ENCODE measurements around the gene ATAD3B. TPM values are rescaled to one million over a fixed set of nuclear protein-coding genes. Genes with fewer than 3 reads are reported as not detected.

Gene ATAD3B
- total and polyA plus RNA-seq, 2 of the 13 experiments (the other 11 are each of a cell fraction or from before 2014, with no cell fraction given): 9.6 to 31.1 TPM

DNA sequence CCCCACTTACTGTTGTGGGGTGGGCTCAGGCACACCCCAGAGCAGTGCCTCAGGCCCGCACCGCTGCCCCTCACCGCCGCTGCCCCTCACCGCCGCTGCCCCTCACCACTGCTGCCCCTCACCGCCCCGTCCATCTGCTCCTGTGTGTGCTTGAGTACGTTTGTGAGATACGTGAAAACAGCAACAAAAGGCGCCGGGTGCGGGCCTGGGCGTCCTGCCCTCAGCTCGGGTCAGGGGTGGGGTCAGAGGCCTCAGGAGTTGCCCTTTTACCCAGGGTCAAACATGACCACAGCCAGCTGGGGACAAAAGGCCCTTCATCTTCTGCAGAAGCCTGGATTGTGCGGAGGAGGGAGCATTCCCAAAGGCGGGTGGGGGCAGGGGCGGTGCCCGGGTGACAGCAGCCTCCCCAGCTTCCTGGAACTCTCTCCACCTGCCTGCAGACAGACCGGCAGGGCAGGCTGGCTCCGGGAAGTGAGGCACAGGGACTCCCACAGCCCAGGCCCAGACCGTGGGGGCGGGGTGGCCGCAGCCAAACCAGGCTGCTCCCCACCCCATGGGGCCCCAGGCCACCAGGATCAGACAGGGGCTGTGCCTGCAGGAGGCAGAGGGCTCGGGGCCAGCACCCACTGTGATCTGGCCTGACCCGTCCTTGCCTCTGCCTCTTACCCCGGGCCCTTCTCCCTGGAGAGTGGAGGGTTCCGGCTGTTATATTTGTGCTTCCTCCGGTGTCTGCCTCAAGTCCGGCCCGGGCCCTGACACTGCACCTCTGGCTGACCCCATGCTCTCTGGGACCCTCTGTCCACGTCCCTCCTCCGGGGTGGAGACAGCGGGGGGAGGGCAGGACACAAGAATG is 38.4 kb upstream of the ATAD3B start (continued):
- TF ChIP-seq SOX5 (CRISPR knock-in tag; IDR thresholded peaks at IDR 0.05; ENCODE audit: borderline replicate concordance) (peak; percentile 92), RFX1 (IDR thresholded peaks at IDR 0.05) (no peak), ZMYM4 (CRISPR knock-in tag; IDR thresholded peaks at IDR 0.05) (peak; percentile 54; the same call in 1 of the 2 replicates), IRF2 (CRISPR knock-in tag; IDR thresholded peaks at IDR 0.05) (peak; percentile 81), ZNF558 (CRISPR knock-in tag; IDR thresholded peaks at IDR 0.05; ENCODE audit: borderline replicate concordance) (peak; percentile 82; the same call in 1 of the 2 replicates), CHD4 (IDR thresholded peaks at IDR 0.05; ENCODE audit: borderline replicate concordance, low read length) (0 out of 2 replicates have a peak, but pooled peaks have one; percentile 26), ZNF709 (CRISPR knock-in tag; IDR thresholded peaks at IDR 0.05) (peak; percentile 50; the same call in 1 of the 2 replicates), NFE2L2 (IDR thresholded peaks at IDR 0.05; ENCODE audit: low read length) (no peak), GABPA (IDR thresholded peaks at IDR 0.05; ENCODE audit: low read depth, low read length) (no peak), GABPA (CRISPR knock-in tag; IDR thresholded peaks at IDR 0.05; ENCODE audit: low read depth) (peak; percentile 73), BRCA1 (CRISPR knock-in tag; IDR thresholded peaks at IDR 0.05) (no peak), SMARCC2 (IDR thresholded peaks at IDR 0.05) (no peak), ZNF20 (CRISPR knock-in tag; IDR thresholded peaks at IDR 0.05) (no peak), NR1H2 (CRISPR knock-in tag; IDR thresholded peaks at IDR 0.05; ENCODE audit: borderline replicate concordance, low read depth) (no peak), MAFF (IDR thresholded peaks at IDR 0.05; ENCODE audit: low read depth, low read length) (no peak), ZNF644 (CRISPR knock-in tag; IDR thresholded peaks at IDR 0.05; ENCODE audit: low read depth) (peak; percentile 14; the same call in 1 of the 2 replicates), AKAP8 (CRISPR knock-in tag; IDR thresholded peaks at IDR 0.05) (peak; percentile 96; the same call in 1 of the 2 replicates), ZNF460 (CRISPR knock-in tag; IDR thresholded peaks at IDR 0.05; ENCODE audit: borderline replicate concordance) (no peak), FOXC1 (CRISPR knock-in tag; IDR thresholded peaks at IDR 0.05; ENCODE audit: borderline replicate concordance) (no peak), EP300 (IDR thresholded peaks at IDR 0.05; ENCODE audit: low read depth in 2 of 2, low read length in 2 of 2) (peak; percentile 71 to 85; a peak in 3 of 4 replicates), EP300 (CRISPR knock-in tag; IDR thresholded peaks at IDR 0.05; ENCODE audit: borderline replicate concordance) (peak; percentile 90)
- TF ChIP-seq, protein P1, sequence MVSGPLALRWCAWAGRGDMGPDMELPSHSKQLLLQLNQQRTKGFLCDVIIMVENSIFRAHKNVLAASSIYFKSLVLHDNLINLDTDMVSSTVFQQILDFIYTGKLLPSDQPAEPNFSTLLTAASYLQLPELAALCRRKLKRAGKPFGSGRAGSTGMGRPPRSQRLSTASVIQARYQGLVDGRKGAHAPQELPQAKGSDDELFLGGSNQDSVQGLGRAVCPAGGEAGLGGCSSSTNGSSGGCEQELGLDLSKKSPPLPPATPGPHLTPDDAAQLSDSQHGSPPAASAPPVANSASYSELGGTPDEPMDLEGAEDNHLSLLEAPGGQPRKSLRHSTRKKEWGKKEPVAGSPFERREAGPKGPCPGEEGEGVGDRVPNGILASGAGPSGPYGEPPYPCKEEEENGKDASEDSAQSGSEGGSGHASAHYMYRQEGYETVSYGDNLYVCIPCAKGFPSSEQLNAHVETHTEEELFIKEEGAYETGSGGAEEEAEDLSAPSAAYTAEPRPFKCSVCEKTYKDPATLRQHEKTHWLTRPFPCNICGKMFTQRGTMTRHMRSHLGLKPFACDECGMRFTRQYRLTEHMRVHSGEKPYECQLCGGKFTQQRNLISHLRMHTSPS (CRISPR knock-in tag; IDR thresholded peaks at IDR 0.05; ENCODE audit: low read depth): peak; percentile 70; the same call in 1 of the 2 replicates
- TF ChIP-seq, protein P2, sequence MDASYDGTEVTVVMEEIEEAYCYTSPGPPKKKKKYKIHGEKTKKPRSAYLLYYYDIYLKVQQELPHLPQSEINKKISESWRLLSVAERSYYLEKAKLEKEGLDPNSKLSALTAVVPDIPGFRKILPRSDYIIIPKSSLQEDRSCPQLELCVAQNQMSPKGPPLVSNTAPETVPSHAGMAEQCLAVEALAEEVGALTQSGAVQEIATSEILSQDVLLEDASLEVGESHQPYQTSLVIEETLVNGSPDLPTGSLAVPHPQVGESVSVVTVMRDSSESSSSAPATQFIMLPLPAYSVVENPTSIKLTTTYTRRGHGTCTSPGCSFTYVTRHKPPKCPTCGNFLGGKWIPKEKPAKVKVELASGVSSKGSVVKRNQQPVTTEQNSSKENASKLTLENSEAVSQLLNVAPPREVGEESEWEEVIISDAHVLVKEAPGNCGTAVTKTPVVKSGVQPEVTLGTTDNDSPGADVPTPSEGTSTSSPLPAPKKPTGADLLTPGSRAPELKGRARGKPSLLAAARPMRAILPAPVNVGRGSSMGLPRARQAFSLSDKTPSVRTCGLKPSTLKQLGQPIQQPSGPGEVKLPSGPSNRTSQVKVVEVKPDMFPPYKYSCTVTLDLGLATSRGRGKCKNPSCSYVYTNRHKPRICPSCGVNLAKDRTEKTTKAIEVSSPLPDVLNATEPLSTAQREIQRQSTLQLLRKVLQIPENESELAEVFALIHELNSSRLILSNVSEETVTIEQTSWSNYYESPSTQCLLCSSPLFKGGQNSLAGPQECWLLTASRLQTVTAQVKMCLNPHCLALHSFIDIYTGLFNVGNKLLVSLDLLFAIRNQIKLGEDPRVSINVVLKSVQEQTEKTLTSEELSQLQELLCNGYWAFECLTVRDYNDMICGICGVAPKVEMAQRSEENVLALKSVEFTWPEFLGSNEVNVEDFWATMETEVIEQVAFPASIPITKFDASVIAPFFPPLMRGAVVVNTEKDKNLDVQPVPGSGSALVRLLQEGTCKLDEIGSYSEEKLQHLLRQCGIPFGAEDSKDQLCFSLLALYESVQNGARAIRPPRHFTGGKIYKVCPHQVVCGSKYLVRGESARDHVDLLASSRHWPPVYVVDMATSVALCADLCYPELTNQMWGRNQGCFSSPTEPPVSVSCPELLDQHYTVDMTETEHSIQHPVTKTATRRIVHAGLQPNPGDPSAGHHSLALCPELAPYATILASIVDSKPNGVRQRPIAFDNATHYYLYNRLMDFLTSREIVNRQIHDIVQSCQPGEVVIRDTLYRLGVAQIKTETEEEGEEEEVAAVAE (CRISPR knock-in tag; IDR thresholded peaks at IDR 0.05; ENCODE audit: borderline replicate concordance): peak; percentile 74; the same call in 1 of the 2 replicates
- TF ChIP-seq, protein P3, sequence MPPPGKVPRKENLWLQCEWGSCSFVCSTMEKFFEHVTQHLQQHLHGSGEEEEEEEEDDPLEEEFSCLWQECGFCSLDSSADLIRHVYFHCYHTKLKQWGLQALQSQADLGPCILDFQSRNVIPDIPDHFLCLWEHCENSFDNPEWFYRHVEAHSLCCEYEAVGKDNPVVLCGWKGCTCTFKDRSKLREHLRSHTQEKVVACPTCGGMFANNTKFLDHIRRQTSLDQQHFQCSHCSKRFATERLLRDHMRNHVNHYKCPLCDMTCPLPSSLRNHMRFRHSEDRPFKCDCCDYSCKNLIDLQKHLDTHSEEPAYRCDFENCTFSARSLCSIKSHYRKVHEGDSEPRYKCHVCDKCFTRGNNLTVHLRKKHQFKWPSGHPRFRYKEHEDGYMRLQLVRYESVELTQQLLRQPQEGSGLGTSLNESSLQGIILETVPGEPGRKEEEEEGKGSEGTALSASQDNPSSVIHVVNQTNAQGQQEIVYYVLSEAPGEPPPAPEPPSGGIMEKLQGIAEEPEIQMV (CRISPR knock-in tag; IDR thresholded peaks at IDR 0.05; ENCODE audit: low read depth): 0 out of 2 replicates have a peak, but pooled peaks have one; percentile 75
